ENCODE measurements around the gene AAMDC.

DNA sequence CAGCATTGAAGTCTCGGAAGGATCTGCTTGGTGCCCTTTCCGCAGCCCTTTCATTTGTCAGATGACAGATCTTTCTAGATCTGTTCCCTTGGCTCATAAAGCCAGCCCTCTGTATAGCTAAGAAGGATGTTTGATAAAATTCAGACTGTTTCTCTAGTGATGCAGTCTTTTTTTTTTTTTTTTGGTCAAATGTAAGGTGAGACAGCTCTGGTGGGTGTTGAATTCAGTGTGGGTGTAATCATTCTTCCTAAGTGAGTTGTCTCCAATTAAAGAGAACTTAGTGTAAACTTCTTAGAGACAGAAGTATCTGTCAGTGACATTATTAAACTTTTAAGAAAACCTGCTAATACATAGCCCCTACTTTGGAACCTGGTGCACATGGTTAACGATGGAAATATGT lies 53.3 kb downstream of the AAMDC start:
- TF ChIP-seq POLR2A (IDR thresholded peaks at IDR 0.05) (no peak), CTCF (IDR thresholded peaks at IDR 0.05) (no peak)

Measured in uterus (tissue), 2 donors.